ENCODE measurements around the gene ANKRD42. TPM values are rescaled to one million over a fixed set of nuclear protein-coding genes. Genes with fewer than 3 reads are reported as not detected.

ANKRD42 gene
- total RNA-seq, 1 donor from 2014 or later = 11.5 TPM

- peaks cover 3% of the 10 kb centered on the region for H3K36me3 ChIP-seq (ENCODE audit: control insufficient read depth, insufficient read depth, low read length)
- no peak overlapping the region for H3K4me3 ChIP-seq (ENCODE audit: low read depth, low read length)
- H3K27me3 ChIP-seq (ENCODE audit: control insufficient read depth, insufficient read depth, low read length) = no peaks in the 10 kb centered on the region
- no peak for TF ChIP-seq CTCF (IDR thresholded peaks at IDR 0.05; ENCODE audit: insufficient read depth, low read length, poor library complexity, severe bottlenecking)
- DNase-seq (ENCODE audit: low read depth) = no peak
Observed at GRCh38 chr11:83168756-83169155, 24.8 kb upstream of the ANKRD42 start.

- peaks cover 3% of the 10 kb centered on the region for H3K36me3 ChIP-seq (ENCODE audit: control insufficient read depth, insufficient read depth, low read length)
- no peaks in the 10 kb centered on the region for H3K27me3 ChIP-seq (ENCODE audit: control insufficient read depth, insufficient read depth, low read length)
- DNase-seq (ENCODE audit: low read depth) = no peak
- no peak for TF ChIP-seq CTCF (IDR thresholded peaks at IDR 0.05; ENCODE audit: insufficient read depth, low read length, poor library complexity, severe bottlenecking)
- no peak overlapping the region for H3K4me3 ChIP-seq (ENCODE audit: low read depth, low read length)
Observed at GRCh38 chr11:83170865-83171264, 22.6 kb upstream of the ANKRD42 start.

DNA sequence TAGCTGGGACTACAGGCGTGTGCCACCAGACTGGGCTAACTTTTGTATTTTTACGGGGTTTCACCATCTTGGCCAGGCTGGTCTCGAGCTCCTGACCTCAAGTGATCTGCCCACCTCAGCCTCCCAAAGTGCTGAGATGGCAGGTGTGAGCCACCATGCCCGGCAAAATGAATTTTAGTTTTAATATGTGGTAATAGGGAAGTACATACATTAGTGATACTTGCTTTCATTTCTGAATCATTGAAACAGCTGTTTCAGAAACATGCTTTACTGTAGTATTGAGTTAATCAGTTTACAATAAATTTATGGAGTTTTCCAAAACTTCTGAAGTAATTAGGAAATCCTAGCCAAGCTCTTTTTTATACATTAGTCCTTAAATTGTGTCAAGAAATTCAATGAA, 21.0 kb upstream of the ANKRD42 start:
- no peak for TF ChIP-seq CTCF (IDR thresholded peaks at IDR 0.05; ENCODE audit: insufficient read depth, low read length, poor library complexity, severe bottlenecking)
- no peak for DNase-seq (ENCODE audit: low read depth)
- Histone ChIP-seq H3K36me3 (ENCODE audit: control insufficient read depth, insufficient read depth, low read length) (peaks cover 3% of the 10 kb centered on the region), H3K27me3 (ENCODE audit: control insufficient read depth, insufficient read depth, low read length) (no peaks in the 10 kb centered on the region), H3K4me3 (ENCODE audit: low read depth, low read length) (no peak overlapping the region)

DNA sequence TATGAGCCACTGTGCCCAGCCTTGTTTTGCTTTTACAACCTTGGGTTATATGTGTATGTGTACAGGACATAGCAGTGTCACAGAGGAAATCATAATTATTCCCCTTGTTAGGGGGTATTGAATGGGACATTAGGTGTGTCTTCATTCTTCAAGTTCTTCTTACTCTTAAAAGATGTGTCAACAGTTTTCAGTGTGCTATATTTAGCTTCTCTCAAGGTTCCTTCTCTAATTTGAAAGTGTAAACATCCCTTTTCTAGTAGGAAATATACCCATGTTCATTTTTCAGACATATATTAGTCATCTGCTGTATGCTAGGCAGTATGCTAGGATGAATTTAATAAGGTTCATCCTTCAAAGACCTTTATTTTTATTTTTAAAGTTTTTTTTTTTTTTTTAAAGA, 19.5 kb upstream of the ANKRD42 start:
- Histone ChIP-seq H3K4me3 (ENCODE audit: low read depth, low read length) (no peak overlapping the region), H3K27me3 (ENCODE audit: control insufficient read depth, insufficient read depth, low read length) (no peaks in the 10 kb centered on the region), H3K36me3 (ENCODE audit: control insufficient read depth, insufficient read depth, low read length) (peaks cover 2% of the 10 kb centered on the region)
- no peak for TF ChIP-seq CTCF (IDR thresholded peaks at IDR 0.05; ENCODE audit: insufficient read depth, low read length, poor library complexity, severe bottlenecking)
- DNase-seq (ENCODE audit: low read depth) = no peak

GRCh38 chr11:83175815-83176214, 17.7 kb upstream of the ANKRD42 start:
- Histone ChIP-seq H3K4me3 (ENCODE audit: low read depth, low read length) (no peak overlapping the region), H3K27me3 (ENCODE audit: control insufficient read depth, insufficient read depth, low read length) (no peaks in the 10 kb centered on the region), H3K36me3 (ENCODE audit: control insufficient read depth, insufficient read depth, low read length) (no peaks in the 10 kb centered on the region)
- DNase-seq (ENCODE audit: low read depth) = no peak
- TF ChIP-seq CTCF (IDR thresholded peaks at IDR 0.05; ENCODE audit: insufficient read depth, low read length, poor library complexity, severe bottlenecking) = no peak

- no peaks in the 10 kb centered on the region for H3K36me3 ChIP-seq (ENCODE audit: control insufficient read depth, insufficient read depth, low read length)
- H3K27me3 ChIP-seq (ENCODE audit: control insufficient read depth, insufficient read depth, low read length) = no peaks in the 10 kb centered on the region
- no peak for DNase-seq (ENCODE audit: low read depth)
- H3K4me3 ChIP-seq (ENCODE audit: low read depth, low read length) = no peak overlapping the region
- TF ChIP-seq CTCF (IDR thresholded peaks at IDR 0.05; ENCODE audit: insufficient read depth, low read length, poor library complexity, severe bottlenecking) = no peak
Observed at GRCh38 chr11:83181815-83182214, 11.7 kb upstream of the ANKRD42 start.

Measured in kidney epithelial cell (primary cell).